MCF 10A (cell line): ENCODE measurements around the gene FOXN3. TPM values are rescaled to one million over a fixed set of nuclear protein-coding genes. Genes with fewer than 3 reads are reported as not detected.

Experiments
- BruUV-seq: library from RNA; stranded (reverse); fragments of 400-500 nt; replicated peaks from 2 replicates; lab custom pipeline; 2021; lab: Mats Ljungman, UMichigan
- CTCF ChIA-PET: fragments of 300-600 bp; sonication (Branson Sonifier 250); formaldehyde crosslinking; extraction: SDS; loops from one replicate; lab custom pipeline; 2021; ENCODE audit warnings: antibody characterized with exemption, inconsistent platforms; lab: Yijun Ruan, JAX
- POLR2A ChIA-PET: fragments of 300-600, 350-650 bp; sonication (Branson Sonifier 250); formaldehyde crosslinking; extraction: SDS; loops from one replicate; lab custom pipeline; 2020; ENCODE audit warnings: antibody characterized with exemption, inconsistent platforms; lab: Yijun Ruan, JAX
- DNase-seq: peaks from one replicate; pipeline ENCODE4 v3.0.0-alpha.2; 2018; ENCODE audit not compliant: unreplicated experiment
- H3K27ac Mint-ChIP-seq: one replicate; pipeline ENCODE4 v1.8.0; 2022; ENCODE audit warnings: mild to moderate bottlenecking, low read depth, mixed read lengths; ENCODE audit not compliant: unreplicated experiment
- H3K27me3 Mint-ChIP-seq: one replicate; pipeline ENCODE4 v1.8.0; 2022; ENCODE audit warnings: mixed read lengths; ENCODE audit not compliant: insufficient read depth, unreplicated experiment
- H3K36me3 Mint-ChIP-seq: one replicate; pipeline ENCODE4 v1.8.0; 2022; ENCODE audit warnings: mild to moderate bottlenecking, moderate library complexity, mixed read lengths; ENCODE audit not compliant: insufficient read depth, unreplicated experiment
- H3K4me1 Mint-ChIP-seq: one replicate; pipeline ENCODE4 v1.8.0; 2022; ENCODE audit warnings: mixed read lengths; ENCODE audit not compliant: insufficient read depth, unreplicated experiment
- H3K4me3 Mint-ChIP-seq: one replicate; pipeline ENCODE4 v1.8.0; 2022; ENCODE audit warnings: mild to moderate bottlenecking, moderate library complexity, mixed read lengths; ENCODE audit not compliant: unreplicated experiment
- H3K9me3 Mint-ChIP-seq: one replicate; pipeline ENCODE4 v1.8.0; 2022; ENCODE audit warnings: mixed read lengths; ENCODE audit not compliant: unreplicated experiment
- CTCF ChIP-seq: fragments of 200-600 bp; IDR thresholded peaks from one replicate; pipeline ENCODE4 v1.8.0; 2022; ENCODE audit warnings: antibody characterized with exemption, mild to moderate bottlenecking; ENCODE audit not compliant: unreplicated experiment
- intact Hi-C: fragments of 100-400 bp; cut with micrococcal nuclease; formaldehyde crosslinking; loops from 2 replicates; pipeline ENCODE4 v1.14.1; 2022
- total RNA-seq: library from RNA; stranded (reverse); gene quantifications from 2 replicates; pipeline ENCODE4 v1.2.3, GENCODE V29; 2022

Gene FOXN3
- total RNA-seq, 1 experiment from 2014 or later = 27.1 TPM

DNA sequence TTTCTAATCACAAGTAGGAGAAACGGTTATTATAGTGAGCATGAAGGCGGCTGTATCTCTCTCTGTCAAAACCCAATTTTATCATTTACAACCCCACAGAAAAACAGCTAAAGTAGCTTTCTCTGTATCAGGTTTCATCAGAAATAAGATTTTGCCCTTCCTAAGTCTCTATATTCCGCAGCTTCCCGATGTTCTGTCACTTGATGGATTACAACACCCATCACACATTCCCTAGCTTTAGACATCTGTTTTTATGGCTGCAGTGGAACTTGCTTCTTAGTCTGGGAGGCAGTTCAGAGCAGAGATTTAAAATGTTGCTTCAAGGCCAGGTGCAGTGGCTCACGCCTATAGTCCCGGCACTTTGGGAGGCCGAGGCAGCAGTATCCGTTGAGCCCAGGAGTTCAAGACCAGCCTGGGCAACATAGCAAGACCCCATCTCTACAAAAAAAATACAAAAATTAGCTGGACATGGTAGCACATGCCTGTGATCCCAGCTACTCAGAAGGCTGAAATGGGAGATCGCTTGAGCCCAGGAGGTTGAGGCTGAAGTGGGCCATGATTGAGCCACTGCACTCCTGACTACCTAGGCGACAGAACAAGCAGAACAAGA, 27.6 kb upstream of the FOXN3 start:
- H3K4me1 Mint-ChIP-seq = peaks cover 15% of the 10 kb centered on the region
- no TSS peak for BruUV-seq
- no peaks in the 10 kb centered on the region for H3K36me3 Mint-ChIP-seq
- no peaks in the 10 kb centered on the region for H3K9me3 Mint-ChIP-seq
- CTCF ChIA-PET = no interaction called here
- POLR2A ChIA-PET = interaction anchor here (0.6 to 1.1 kb wide), 2 partner anchors 29 to 36 kb away, joined by 3 read pairs; no protein-coding TSS in a partner anchor
- peak overlapping the region; percentile 83 for H3K27ac Mint-ChIP-seq
- H3K4me3 Mint-ChIP-seq = no peak overlapping the region
- TF ChIP-seq CTCF = no peak
- H3K27me3 Mint-ChIP-seq = no peaks in the 10 kb centered on the region
- DNase-seq = no peak
- intact Hi-C loops = no loop called here

DNA sequence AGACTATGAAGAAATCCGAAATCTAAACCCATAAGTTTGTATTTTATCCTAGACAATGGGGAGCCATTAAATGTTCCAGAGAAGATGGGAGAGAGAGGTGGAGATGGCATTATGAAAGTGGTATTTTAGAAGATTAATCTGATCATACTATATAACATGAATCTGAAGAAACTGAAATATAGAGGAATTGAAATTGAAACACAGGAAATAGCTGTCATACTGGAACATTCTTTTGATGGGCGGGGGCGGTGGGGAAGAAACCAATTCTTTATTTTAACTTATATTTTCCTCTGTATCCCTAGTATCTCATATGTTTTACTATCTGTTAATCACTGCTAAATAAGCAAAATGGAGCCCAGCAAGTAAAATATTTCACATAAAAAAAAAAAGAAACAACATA, 27.0 kb upstream of the FOXN3 start:
- intact Hi-C loops = no loop called here
- Mint-ChIP-seq H3K9me3 (no peaks in the 10 kb centered on the region), H3K36me3 (no peaks in the 10 kb centered on the region), H3K27ac (peak overlapping the region; percentile 83), H3K27me3 (no peaks in the 10 kb centered on the region), H3K4me1 (peaks cover 15% of the 10 kb centered on the region), H3K4me3 (no peak overlapping the region)
- ChIA-PET POLR2A (interaction anchor here (0.6 to 1.1 kb wide), 3 partner anchors 19 to 37 kb away, joined by 3 read pairs; no protein-coding TSS in a partner anchor), CTCF (no interaction called here)
- no peak for TF ChIP-seq CTCF
- BruUV-seq = no TSS peak
- DNase-seq = no peak

- no peak for TF ChIP-seq CTCF
- H3K4me1 Mint-ChIP-seq = peaks cover 22% of the 10 kb centered on the region
- H3K4me3 Mint-ChIP-seq = peak overlapping the region; percentile 16
- BruUV-seq = no TSS peak
- CTCF ChIA-PET = no interaction called here
- POLR2A ChIA-PET = interaction anchor here (1.1 kb wide), 2 partner anchors 18 to 28 kb away, joined by 3 read pairs; no protein-coding TSS in a partner anchor
- no peaks in the 10 kb centered on the region for H3K27me3 Mint-ChIP-seq
- intact Hi-C loops = no loop called here
- H3K27ac Mint-ChIP-seq = peak overlapping the region; percentile 83
- no peaks in the 10 kb centered on the region for H3K36me3 Mint-ChIP-seq
- no peaks in the 10 kb centered on the region for H3K9me3 Mint-ChIP-seq
- DNase-seq = no peak
Measured at GRCh38 chr14:89443042-89443629, 26.1 kb upstream of the FOXN3 start.

- intact Hi-C loops = no loop called here
- POLR2A ChIA-PET = no interaction called here
- no peak for TF ChIP-seq CTCF
- CTCF ChIA-PET = no interaction called here
- no peak for DNase-seq
- no TSS peak for BruUV-seq
- H3K9me3 Mint-ChIP-seq = no peaks in the 10 kb centered on the region
- H3K4me1 Mint-ChIP-seq = peaks cover 26% of the 10 kb centered on the region
- no peaks in the 10 kb centered on the region for H3K27me3 Mint-ChIP-seq
- H3K27ac Mint-ChIP-seq = no peak overlapping the region
- no peak overlapping the region for H3K4me3 Mint-ChIP-seq
- H3K36me3 Mint-ChIP-seq = no peaks in the 10 kb centered on the region
Measured at GRCh38 chr14:89442280-89442679, 25.2 kb upstream of the FOXN3 start.
